Measurements from ENCODE around the gene TEC. TPM values are rescaled to one million over a fixed set of nuclear protein-coding genes. Genes with fewer than 3 reads are reported as not detected.

The TEC gene
- total and polyA plus RNA-seq, 2 of the 8 experiments (the other 6 are each of a cell fraction or from before 2014, with no cell fraction given), result 0.73 to 1.8 TPM

DNA sequence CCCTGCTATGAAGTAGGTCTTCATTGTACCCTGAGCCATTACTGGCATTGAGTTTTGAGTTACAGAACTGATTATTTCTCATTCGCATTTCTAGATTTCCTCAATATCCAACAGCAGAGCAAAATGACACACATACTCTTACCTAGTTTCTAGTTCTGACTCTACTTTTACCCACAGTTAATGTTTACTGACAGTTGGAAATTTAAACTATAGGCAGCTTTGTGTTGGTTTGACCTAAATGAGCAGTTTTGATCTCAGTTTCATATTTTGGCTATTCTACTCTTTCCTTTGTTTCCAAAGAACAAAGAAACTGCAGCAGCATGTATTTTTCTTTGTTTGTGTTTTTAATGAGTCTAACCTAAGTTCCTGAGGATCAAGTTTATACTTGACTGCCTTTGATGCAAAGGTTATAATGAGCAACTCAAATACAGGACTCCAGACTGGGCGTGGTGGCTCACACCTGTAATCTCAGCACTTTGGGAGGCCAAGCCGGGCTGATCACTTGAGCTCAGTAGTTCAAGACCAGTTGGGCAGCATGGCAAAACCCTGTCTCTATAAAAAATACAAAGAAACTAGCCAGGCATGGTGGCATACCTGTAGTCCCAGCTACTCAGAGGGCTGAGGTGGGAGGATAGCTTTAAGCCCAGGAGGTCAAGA, 166.0 kb downstream of the TEC start:
- Histone ChIP-seq H4K91ac (replicated peaks; ENCODE audit: insufficient read length, low read length) (no peak overlapping the region), H3K4me1 (replicated peaks in 1 of 4; ENCODE audit: control insufficient read depth in 3 of 4, insufficient read depth in 4 of 4, low read length in 3 of 4) (no peaks in the 10 kb centered on the region), H3K27ac (ENCODE audit: low read depth, low read length) (no peak overlapping the region), H3K56ac (replicated peaks; ENCODE audit: insufficient read length, low read depth, low read length) (no peak overlapping the region), H2BK12ac (ENCODE audit: low read depth, low read length) (no peak overlapping the region), H2AK5ac (ENCODE audit: low read depth, low read length) (no peak overlapping the region), H4K5ac (ENCODE audit: insufficient read length, low read depth, low read length) (no peak overlapping the region), H3K4me3 (ENCODE audit: extremely low read depth in 1 of 4, insufficient read depth in 2 of 4, low read depth in 3 of 4, low read length in 4 of 4) (no peak overlapping the region), H3K79me1 (ENCODE audit: low read depth, low read length) (no peaks in the 10 kb centered on the region), H4K8ac (ENCODE audit: extremely low read depth, insufficient read depth, low read length) (no peak overlapping the region), H3K9ac (replicated peaks in 1 of 4; ENCODE audit: extremely low read depth in 1 of 4, low read depth in 3 of 4, low read length in 3 of 4) (no peak overlapping the region), H2BK15ac (ENCODE audit: low read length) (no peak overlapping the region; the same call in 1 of the 2 replicates), H4K20me1 (replicated peaks in 1 of 2; ENCODE audit: control insufficient read depth in 1 of 2, insufficient read depth in 2 of 2, low read length in 2 of 2) (no peaks in the 10 kb centered on the region), H3K4me2 (ENCODE audit: insufficient read depth in 1 of 2, low read depth in 2 of 2, low read length in 2 of 2) (no peak overlapping the region), H3K79me2 (ENCODE audit: control insufficient read depth in 1 of 2, insufficient read depth in 2 of 2, low read length in 2 of 2) (no peaks in the 10 kb centered on the region), H3K9me3 (ENCODE audit: insufficient read depth in 2 of 2, low read depth in 1 of 2, low read length in 1 of 2) (no peaks in the 10 kb centered on the region), H3K23ac (ENCODE audit: insufficient read length) (no peak overlapping the region), H2BK20ac (ENCODE audit: low read length) (no peak overlapping the region), H3K36me3 (ENCODE audit: control insufficient read depth in 2 of 4, insufficient read depth in 4 of 4, low read length in 3 of 4) (no peaks in the 10 kb centered on the region), H2BK5ac (ENCODE audit: low read depth, low read length) (no peak overlapping the region), H3K18ac (ENCODE audit: extremely low read depth, low read length) (no peak overlapping the region), H3K27me3 (replicated peaks in 1 of 4; ENCODE audit: control insufficient read depth in 3 of 4, extremely low read depth in 1 of 4, insufficient read depth in 3 of 4, low read length in 3 of 4) (no peaks in the 10 kb centered on the region), H3K4ac (replicated peaks; ENCODE audit: insufficient read length, low read depth, low read length) (no peak overlapping the region), H3K23me2 (ENCODE audit: low read depth, low read length) (no peaks in the 10 kb centered on the region), H2AFZ (ENCODE audit: low read length) (no peak overlapping the region), H3K14ac (ENCODE audit: insufficient read length) (no peak overlapping the region), H2BK120ac (replicated peaks; ENCODE audit: low read depth, low read length) (no peak overlapping the region)
- FAIRE-seq (no peak), DNase-seq (ENCODE audit: low read depth in 1 of 2, low spot score in 2 of 2) (no peak)
- POLR2A ChIA-PET (ENCODE audit: partially characterized antibody), result no interaction called here
- WGBS, 2 experiments (ENCODE audit: extremely low coverage in 1 of 2, insufficient coverage in 1 of 2, insufficient read length in 1 of 2, insufficient replicate concordance in 2 of 2, low coverage in 1 of 2, low lambda C conversion rate in 2 of 2, missing lambda C conversion rate in 1 of 2), result 60% methylated on average over 3 of the region's 3 CpGs; no CpG with 5 or more reads in 1 of the 2 experiments
- CTCF ChIA-PET (ENCODE audit: partially characterized antibody), result interaction anchor here (0.6 to 1.4 kb wide), 2 partner anchors 10 to 20 kb away, joined by 3 read pairs; no protein-coding TSS in a partner anchor
- no peak for TF ChIP-seq EP300 (IDR thresholded peaks at IDR 0.05; ENCODE audit: borderline replicate concordance in 1 of 2, low read depth in 2 of 2, low read length in 2 of 2)
- TF ChIP-seq MAFK (IDR thresholded peaks at IDR 0.05; ENCODE audit: low read depth, low read length), result no peak
- no peak for TF ChIP-seq TAF7 (optimal IDR thresholded peaks at IDR 0.05; ENCODE audit: borderline replicate concordance, low read depth, low read length)
- no peak for TF ChIP-seq EGR1 (IDR thresholded peaks at IDR 0.05; ENCODE audit: borderline replicate concordance, low read depth, low read length)
- TF ChIP-seq, protein P1, sequence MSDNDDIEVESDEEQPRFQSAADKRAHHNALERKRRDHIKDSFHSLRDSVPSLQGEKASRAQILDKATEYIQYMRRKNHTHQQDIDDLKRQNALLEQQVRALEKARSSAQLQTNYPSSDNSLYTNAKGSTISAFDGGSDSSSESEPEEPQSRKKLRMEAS (IDR thresholded peaks at IDR 0.05), result no peak
- TF ChIP-seq BACH1 (IDR thresholded peaks at IDR 0.05; ENCODE audit: low read length), result no peak
- no peak for TF ChIP-seq HDAC2 (IDR thresholded peaks at IDR 0.05; ENCODE audit: borderline replicate concordance in 1 of 2, low read depth in 2 of 2, low read length in 2 of 2)
- no peak for TF ChIP-seq RAD21 (IDR thresholded peaks at IDR 0.05 in 1 of 2, conservative IDR thresholded peaks at IDR 0.05 in 1 of 2; ENCODE audit: low read depth in 2 of 2, low read length in 2 of 2)
- no peak for TF ChIP-seq TCF12 (IDR thresholded peaks at IDR 0.05; ENCODE audit: low read depth, low read length)
- TF ChIP-seq GABPA (IDR thresholded peaks at IDR 0.05; ENCODE audit: borderline replicate concordance, insufficient read depth, low read length), result no peak
- TF ChIP-seq JUN (IDR thresholded peaks at IDR 0.05; ENCODE audit: low read depth, low read length), result no peak
- no peak for TF ChIP-seq CBX5 (IDR thresholded peaks at IDR 0.05; ENCODE audit: low read depth, low read length)
- TF ChIP-seq SP2 (IDR thresholded peaks at IDR 0.05; ENCODE audit: low read length), result no peak

Measured in H1 (cell line).